Activated T-cell treated with anti-CD3 and anti-CD28 coated beads, Interleukin-2, amount 50 U/mL, for 72 hours (primary cell): ENCODE results near the gene PNKD. TPM values are rescaled to one million over a fixed set of nuclear protein-coding genes. Genes with fewer than 3 reads are reported as not detected.

Source experiments
- ATAC-seq, 2 donors: fragments of 150-1000 bp; cut with Tn5 transposase; replicated peaks in 1 of 2; 2 replicates each; pipeline ENCODE4 v1.10.0; 2021; ENCODE audit warnings: moderate library complexity in 2 of 2, mild to moderate bottlenecking in 1 of 2
- DNase-seq, 2 donors: peaks; one replicate each; pipeline ENCODE4 v3.0.0; 2021 to 2022; ENCODE audit warnings: mixed read lengths in 1 of 2
- H3K27ac Mint-ChIP-seq: one replicate; pipeline ENCODE4 v1.8.0; 2022; ENCODE audit warnings: mild to moderate bottlenecking, moderate library complexity, mixed read lengths
- H3K27me3 Mint-ChIP-seq: one replicate; pipeline ENCODE4 v1.8.0; 2022; ENCODE audit warnings: low read depth, mixed read lengths
- H3K36me3 Mint-ChIP-seq, 2 donors: one replicate each; pipeline ENCODE4 v1.8.0; 2022; ENCODE audit warnings: mixed read lengths in 2 of 2, mild to moderate bottlenecking in 1 of 2; ENCODE audit not compliant: insufficient read depth in 2 of 2
- H3K4me1 Mint-ChIP-seq: one replicate; pipeline ENCODE4 v1.8.0; 2022; ENCODE audit warnings: low read depth, mixed read lengths
- H3K4me3 Mint-ChIP-seq, 2 donors: one replicate each; pipeline ENCODE4 v1.8.0; 2022; ENCODE audit warnings: mild to moderate bottlenecking in 2 of 2, mixed read lengths in 2 of 2, moderate library complexity in 2 of 2
- H3K9me3 Mint-ChIP-seq, 2 donors: one replicate each; pipeline ENCODE4 v1.8.0; 2022; ENCODE audit warnings: mixed read lengths in 2 of 2
- total RNA-seq, 2 donors: library from RNA; stranded (reverse); gene quantifications; one replicate each; pipeline ENCODE4 v1.2.3, GENCODE V29; 2022

PNKD gene
- total RNA-seq, 2 donors from 2014 or later: 14.7 to 17.7 TPM

DNA sequence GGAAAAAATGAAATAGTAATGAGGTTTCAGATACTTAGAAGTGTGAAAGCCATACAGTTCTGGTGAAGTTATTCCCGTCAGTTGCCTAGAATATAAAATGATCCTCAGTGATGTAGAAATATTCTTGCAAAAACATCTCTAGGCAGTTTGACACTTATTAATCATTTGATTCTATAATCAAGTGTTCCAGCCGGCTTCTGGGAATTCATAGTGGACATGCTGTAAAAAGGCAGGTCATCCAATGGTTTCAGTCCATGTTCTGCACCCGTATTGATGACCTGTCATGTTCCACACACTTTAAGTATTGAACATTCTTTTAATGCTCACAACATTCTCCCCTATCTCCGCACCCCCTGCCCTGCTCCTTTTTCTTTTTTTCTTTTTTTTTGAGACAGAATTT is 33.5 kb upstream of the PNKD start:
- Mint-ChIP-seq H3K27ac (no peak overlapping the region), H3K4me1 (peaks cover 20% of the 10 kb centered on the region)

DNA sequence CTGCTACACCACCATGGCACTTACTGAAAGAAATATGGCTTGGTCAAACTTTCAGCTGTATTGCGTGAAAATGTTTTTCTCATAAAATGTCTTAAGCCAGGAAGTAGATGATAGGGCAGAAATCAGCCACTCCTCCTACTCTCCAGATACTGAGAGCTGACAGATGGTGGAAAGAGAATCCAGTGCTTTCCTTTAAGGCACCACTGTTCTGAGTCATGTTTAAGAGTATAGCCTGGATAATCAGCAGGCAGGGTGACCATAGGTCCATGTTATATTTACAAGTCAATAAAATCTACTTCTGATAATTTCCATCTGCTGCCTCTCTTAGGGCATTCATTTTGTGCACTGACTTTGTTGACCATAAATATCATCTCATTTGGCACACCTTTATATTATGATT is 31.4 kb upstream of the PNKD start:
- peaks cover 12 to 49% of the 10 kb centered on the region in 2 donors for H3K36me3 Mint-ChIP-seq
- DNase-seq (no peak), ATAC-seq (no peak)
- H3K4me1 Mint-ChIP-seq: peaks cover 12% of the 10 kb centered on the region
- peak overlapping the region; percentile 40 for H3K27ac Mint-ChIP-seq
- H3K27me3 Mint-ChIP-seq: no peaks in the 10 kb centered on the region
- no peak overlapping the region for H3K4me3 Mint-ChIP-seq
- no peaks in the 10 kb centered on the region for H3K9me3 Mint-ChIP-seq

More for the DNA sequence above, 33.5 kb upstream of the PNKD start:
- Mint-ChIP-seq H3K4me3 (no peak overlapping the region), H3K27me3 (no peaks in the 10 kb centered on the region), H3K36me3 (peaks cover 12 to 51% of the 10 kb centered on the region in 2 donors), H3K9me3 (no peaks in the 10 kb centered on the region)
- DNase-seq (no peak), ATAC-seq (no peak)

GRCh38 chr2:218244204-218244603 is 26.1 kb upstream of the PNKD start:
- Mint-ChIP-seq H3K9me3 (no peaks in the 10 kb centered on the region), H3K27ac (peak overlapping the region; percentile 76), H3K4me1 (peaks cover 15% of the 10 kb centered on the region), H3K36me3 (peaks cover 13 to 57% of the 10 kb centered on the region in 2 donors), H3K27me3 (no peaks in the 10 kb centered on the region), H3K4me3 (no peak overlapping the region)
- ATAC-seq (no peak), DNase-seq (no peak)

DNA sequence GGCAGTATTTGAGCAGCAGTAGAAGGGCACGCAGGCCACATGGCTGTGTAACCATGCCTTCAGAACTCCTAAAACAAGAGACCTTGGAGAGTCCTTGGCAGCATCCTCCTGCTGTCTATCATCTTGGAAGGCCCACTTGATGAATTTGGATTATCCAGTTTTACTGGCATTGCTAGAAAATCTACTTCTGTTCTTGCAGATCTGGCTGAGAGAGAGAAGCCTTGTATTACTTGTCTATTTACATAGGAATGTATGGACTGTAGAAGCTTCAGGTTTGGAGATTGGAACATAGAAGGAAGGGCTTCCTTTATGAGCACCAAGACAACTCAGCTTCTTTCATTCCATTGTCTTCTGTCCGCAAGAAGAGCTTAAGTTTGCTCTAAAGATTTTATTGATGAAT is 25.7 kb upstream of the PNKD start:
- H3K4me1 Mint-ChIP-seq: peaks cover 15% of the 10 kb centered on the region
- no peak overlapping the region for H3K4me3 Mint-ChIP-seq
- H3K27ac Mint-ChIP-seq: peak overlapping the region; percentile 76
- no peak for DNase-seq
- ATAC-seq: no peak
- H3K9me3 Mint-ChIP-seq: no peaks in the 10 kb centered on the region
- H3K27me3 Mint-ChIP-seq: no peaks in the 10 kb centered on the region
- peaks cover 13 to 58% of the 10 kb centered on the region in 2 donors for H3K36me3 Mint-ChIP-seq

- DNase-seq (no peak), ATAC-seq (peak; percentile 32 to 45)
- Mint-ChIP-seq H3K9me3 (no peaks in the 10 kb centered on the region), H3K4me3 (no peak overlapping the region), H3K27ac (peak overlapping the region; percentile 76), H3K27me3 (no peaks in the 10 kb centered on the region), H3K4me1 (peaks cover 15% of the 10 kb centered on the region), H3K36me3 (peaks cover 16 to 63% of the 10 kb centered on the region in 2 donors)
Measured at GRCh38 chr2:218245214-218245613, 25.1 kb upstream of the PNKD start.

GRCh38 chr2:218249691-218250090 is 20.6 kb upstream of the PNKD start:
- Mint-ChIP-seq H3K4me1 (peaks cover 24% of the 10 kb centered on the region), H3K27me3 (no peaks in the 10 kb centered on the region), H3K36me3 (peaks cover 15 to 43% of the 10 kb centered on the region in 2 donors), H3K4me3 (no peak overlapping the region), H3K9me3 (no peaks in the 10 kb centered on the region), H3K27ac (peak overlapping the region; percentile 63)
- DNase-seq: no peak
- no peak for ATAC-seq

GRCh38 chr2:218252509-218253231 is 17.6 kb upstream of the PNKD start:
- Mint-ChIP-seq H3K27me3 (no peaks in the 10 kb centered on the region), H3K36me3 (peaks cover 19 to 29% of the 10 kb centered on the region in 2 donors), H3K27ac (peak overlapping the region; percentile 49), H3K4me3 (no peak overlapping the region), H3K4me1 (peaks cover 43% of the 10 kb centered on the region), H3K9me3 (no peaks in the 10 kb centered on the region)
- ATAC-seq: peak; percentile 18 to 25
- no peak for DNase-seq

GRCh38 chr2:218253232-218253625 is 17.1 kb upstream of the PNKD start:
- no peaks in the 10 kb centered on the region for H3K9me3 Mint-ChIP-seq

DNA sequence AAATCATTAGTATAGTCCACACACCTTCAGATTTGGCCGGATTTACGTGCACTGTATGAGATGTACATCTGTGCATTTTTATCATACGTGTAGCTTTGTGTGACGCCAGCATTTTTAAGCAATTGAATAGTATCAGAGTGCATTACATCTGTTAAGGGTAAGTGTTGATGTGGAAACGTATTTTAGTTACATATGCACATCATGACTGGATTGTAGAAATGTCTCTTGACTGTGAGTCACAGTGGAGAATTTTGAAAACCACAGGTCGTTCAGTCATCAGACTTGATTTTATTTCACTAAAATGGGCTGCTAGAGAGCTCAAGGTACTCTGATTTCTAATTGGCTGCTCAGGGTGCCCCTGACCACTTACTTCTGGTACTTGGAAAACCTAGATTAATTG is 14.9 kb upstream of the PNKD start:
- ATAC-seq (peak; percentile 43), DNase-seq (no peak)
- Mint-ChIP-seq H3K27ac (peak overlapping the region; percentile 61), H3K36me3 (peaks cover 9 to 10% of the 10 kb centered on the region in 2 donors), H3K4me3 (no peak overlapping the region), H3K4me1 (peaks cover 45% of the 10 kb centered on the region), H3K9me3 (no peaks in the 10 kb centered on the region), H3K27me3 (no peaks in the 10 kb centered on the region)

More at GRCh38 chr2:218253232-218253625, 17.1 kb upstream of the PNKD start:
- ATAC-seq (no peak), DNase-seq (no peak)
- Mint-ChIP-seq H3K4me3 (no peak overlapping the region), H3K4me1 (peaks cover 45% of the 10 kb centered on the region), H3K27me3 (no peaks in the 10 kb centered on the region), H3K36me3 (peaks cover 16 to 27% of the 10 kb centered on the region in 2 donors), H3K27ac (peak overlapping the region; percentile 6)

- peaks cover 7 to 9% of the 10 kb centered on the region in 2 donors for H3K36me3 Mint-ChIP-seq
- H3K27ac Mint-ChIP-seq: peak overlapping the region; percentile 36
- ATAC-seq (no peak), DNase-seq (no peak)
- H3K4me1 Mint-ChIP-seq: peaks cover 45% of the 10 kb centered on the region
- H3K27me3 Mint-ChIP-seq: no peaks in the 10 kb centered on the region
- no peaks in the 10 kb centered on the region for H3K9me3 Mint-ChIP-seq
- H3K4me3 Mint-ChIP-seq: no peak overlapping the region
Measured at GRCh38 chr2:218256612-218257350, 13.5 kb upstream of the PNKD start.

DNA sequence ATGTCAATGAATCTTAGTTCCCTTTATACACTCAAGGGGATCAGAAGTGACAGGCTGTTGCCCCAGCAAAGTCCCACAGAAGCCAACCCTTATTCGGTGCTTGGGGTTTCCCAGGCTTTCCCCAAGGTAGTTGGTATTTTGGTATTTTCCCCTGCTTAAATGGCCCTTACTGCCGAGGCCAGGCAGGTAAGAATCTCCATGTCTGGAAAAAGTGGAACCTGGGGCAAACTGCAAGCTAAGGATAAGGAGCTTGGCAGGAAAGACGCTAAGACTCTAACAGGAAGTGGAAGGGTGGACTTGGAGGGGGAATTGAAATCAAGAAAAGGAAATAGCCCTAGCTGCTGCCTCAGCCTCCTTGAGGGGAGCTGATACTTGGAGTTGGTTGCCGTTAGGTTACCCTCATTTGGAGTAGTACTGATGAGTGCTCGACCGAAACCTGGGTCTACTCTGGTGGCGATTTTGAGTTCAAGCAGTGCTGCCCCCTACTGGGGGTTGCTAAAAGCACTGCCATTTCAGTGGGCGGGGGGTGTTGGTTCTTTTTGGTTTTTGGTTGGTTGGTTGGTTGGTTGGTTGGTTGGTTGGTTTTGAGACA is 12.8 kb upstream of the PNKD start:
- H3K4me3 Mint-ChIP-seq: peak overlapping the region; percentile 45 to 56
- H3K27me3 Mint-ChIP-seq: no peaks in the 10 kb centered on the region
- ATAC-seq (peak; percentile 66 to 72), DNase-seq (peak; percentile 74 to 84)
- peaks cover 6 to 7% of the 10 kb centered on the region in 2 donors for H3K36me3 Mint-ChIP-seq
- H3K27ac Mint-ChIP-seq: peak overlapping the region; percentile 90
- H3K9me3 Mint-ChIP-seq: no peaks in the 10 kb centered on the region
- peaks cover 41% of the 10 kb centered on the region for H3K4me1 Mint-ChIP-seq

GRCh38 chr2:218259099-218259961 is 11.0 kb upstream of the PNKD start:
- DNase-seq: no peak
- Mint-ChIP-seq H3K36me3 (peaks cover 1 to 6% of the 10 kb centered on the region in 2 donors), H3K9me3 (no peaks in the 10 kb centered on the region), H3K4me3 (no peak overlapping the region), H3K4me1 (peaks cover 37% of the 10 kb centered on the region), H3K27me3 (no peaks in the 10 kb centered on the region), H3K27ac (peak overlapping the region; percentile 85)
- no peak for ATAC-seq
